GM12878 (cell line): ENCODE data around the gene ZNF512B. TPM values are rescaled to one million over a fixed set of nuclear protein-coding genes. Genes with fewer than 3 reads are reported as not detected.

Source experiments
- ATAC-seq: fragments of 200-7000 bp; cut with Tn5 transposase; 3 replicates; pipeline ENCODE4 v1.9.1; 2020; ENCODE audit warnings: mild to moderate bottlenecking, moderate library complexity
- BruUV-seq: library from RNA; stranded (reverse); fragments of 400-500 nt; replicated peaks from 2 replicates; lab custom pipeline; 2021; lab: Mats Ljungman, UMichigan
- CTCF ChIA-PET: fragments of 300-600 bp; sonication (Branson Sonifier 250); formaldehyde crosslinking; extraction: SDS; loops from one replicate; lab custom pipeline; 2021; ENCODE audit warnings: inconsistent platforms; lab: Yijun Ruan, JAX
- POLR2A ChIA-PET: fragments of 350-600 bp; formaldehyde crosslinking; extraction: SDS; loops from one replicate; lab custom pipeline; 2021; ENCODE audit warnings: inconsistent platforms; lab: Charles Lee
- RAD21 ChIA-PET: fragments of 300-600 bp; sonication (Branson Sonifier 250); formaldehyde crosslinking; loops from one replicate; lab custom pipeline; 2023; ENCODE audit warnings: antibody characterized with exemption; ENCODE audit not compliant: unreplicated experiment; lab: Charles Lee
- SMC1A ChIA-PET: fragments of 300-600 bp; sonication (Branson Sonifier 250); formaldehyde crosslinking; loops from one replicate; lab custom pipeline; 2023; ENCODE audit not compliant: unreplicated experiment, uncharacterized antibody; lab: Charles Lee
- DNase-seq: peaks from one replicate; pipeline ENCODE4 v3.0.0-alpha.2; 2011; ENCODE audit warnings: low read depth, low spot score
- FAIRE-seq: peaks from 3 replicates; lab custom pipeline; 2011; peaks lifted over from hg19 to GRCh38; lab: Jason Lieb, UNC
- H2AFZ ChIP-seq: 2 replicates; pipeline ENCODE4 v1.6.0; 2011; ENCODE audit warnings: low read depth, low read length, control low read depth; ENCODE audit not compliant: control insufficient read depth
- H3K27ac ChIP-seq: 2 replicates; pipeline ENCODE4 v1.5.1; 2011; ENCODE audit warnings: control low read depth; ENCODE audit not compliant: control insufficient read depth, insufficient read depth
- H3K27me3 ChIP-seq, 2 experiments: replicated peaks in 1 of 2; 2 replicates each; pipeline versions ENCODE4 v1.6.0 to v1.6.1; 2011; ENCODE audit warnings: low read length in 1 of 2; ENCODE audit not compliant: control insufficient read depth in 2 of 2, insufficient read depth in 2 of 2
- H3K36me3 ChIP-seq, 2 experiments: 2 replicates each; pipeline ENCODE4 v1.5.1; 2011; ENCODE audit warnings: low read length in 1 of 2; ENCODE audit not compliant: control insufficient read depth in 2 of 2, insufficient read depth in 2 of 2
- H3K4me1 ChIP-seq: 2 replicates; pipeline ENCODE4 v1.6.1; 2011; ENCODE audit warnings: mild to moderate bottlenecking, low read length, moderate library complexity, mixed read lengths; ENCODE audit not compliant: control insufficient read depth, insufficient read depth
- H3K4me2 ChIP-seq: 2 replicates; pipeline ENCODE4 v1.6.0; 2011; ENCODE audit warnings: control low read depth; ENCODE audit not compliant: control insufficient read depth, insufficient read depth
- H3K4me3 ChIP-seq: fragments of 200-600 bp; sonication (generic); 2 replicates; pipeline ENCODE4 v1.5.1; 2016
- H3K79me2 ChIP-seq: 2 replicates; pipeline ENCODE4 v1.6.0; 2011; ENCODE audit warnings: low read length; ENCODE audit not compliant: control insufficient read depth, insufficient read depth
- H3K9ac ChIP-seq: 2 replicates; pipeline ENCODE4 v1.8.0; 2011; ENCODE audit warnings: low read length, control low read depth, mixed read lengths; ENCODE audit not compliant: control insufficient read depth, insufficient read depth
- H3K9me3 ChIP-seq: replicated peaks from 3 replicates; pipeline ENCODE4 v1.5.1; 2011; ENCODE audit warnings: mild to moderate bottlenecking, low read length; ENCODE audit not compliant: control insufficient read depth, insufficient read depth
- H4K20me1 ChIP-seq: 2 replicates; pipeline ENCODE4 v1.6.0; 2011; ENCODE audit not compliant: control insufficient read depth, insufficient read depth
- DPF2 ChIP-seq: fragments of 450-650 bp; IDR thresholded peaks from 2 replicates; pipeline ENCODE4 v1.6.1; 2017; ENCODE audit warnings: mild to moderate bottlenecking
- FOXK2 ChIP-seq: fragments of 450-650 bp; IDR thresholded peaks from 2 replicates; pipeline ENCODE4 v1.6.1; 2017; ENCODE audit warnings: mild to moderate bottlenecking, moderate library complexity
- NR2F1 ChIP-seq: fragments of 450-650 bp; conservative IDR thresholded peaks from 2 replicates; pipeline ENCODE4 v1.6.1; 2017; ENCODE audit warnings: mild to moderate bottlenecking
- PAX8 ChIP-seq: fragments of 450-650 bp; IDR thresholded peaks from 2 replicates; pipeline ENCODE4 v1.6.1; 2017; ENCODE audit warnings: mild to moderate bottlenecking, moderate library complexity
- RB1 ChIP-seq: fragments of 450-650 bp; formaldehyde crosslinking; IDR thresholded peaks from 2 replicates; pipeline ENCODE4 v1.6.1; 2017; ENCODE audit warnings: mild to moderate bottlenecking, borderline replicate concordance
- RELA ChIP-seq: fragments of 450-650 bp; IDR thresholded peaks from 2 replicates; pipeline ENCODE4 v1.8.0; 2014; ENCODE audit warnings: borderline replicate concordance; ENCODE audit not compliant: partially characterized antibody
- SIX5 ChIP-seq: IDR thresholded peaks from 2 replicates; pipeline ENCODE4 v1.6.1; 2011; ENCODE audit warnings: mild to moderate bottlenecking, low read depth, low read length, moderate library complexity; ENCODE audit not compliant: severe bottlenecking
- SREBF2 ChIP-seq: IDR thresholded peaks from 2 replicates; pipeline ENCODE4 v1.6.1; 2012; ENCODE audit warnings: mild to moderate bottlenecking, low read length
- TAF1 ChIP-seq: IDR thresholded peaks from 2 replicates; pipeline ENCODE4 v1.6.1; 2011; ENCODE audit warnings: mild to moderate bottlenecking, low read depth, low read length, borderline replicate concordance
- TCF7 ChIP-seq: IDR thresholded peaks from 2 replicates; pipeline ENCODE4 v1.6.1; 2014; ENCODE audit warnings: antibody characterized with exemption, borderline replicate concordance
- ZBED1 ChIP-seq: IDR thresholded peaks from 2 replicates; pipeline ENCODE4 v1.6.1; 2016; ENCODE audit warnings: borderline replicate concordance
- ZNF274 ChIP-seq: IDR thresholded peaks from one replicate; pipeline ENCODE4 v1.8.0; 2011; ENCODE audit not compliant: insufficient read length, insufficient read depth
- ZNF622 ChIP-seq: fragments of 450-650 bp; IDR thresholded peaks from 2 replicates; pipeline ENCODE4 v1.6.1; 2017; ENCODE audit warnings: mild to moderate bottlenecking, inconsistent platforms
- WGBS: methylation state at CpG from one replicate; pipeline ENCODE4 v1.1.6; 2016; ENCODE audit warnings: low lambda C conversion rate; ENCODE audit not compliant: insufficient replicate concordance, insufficient coverage; ENCODE audit errors: missing lambda C conversion rate; 5-methylcytosine and 5-hydroxymethylcytosine counted together
- in situ Hi-C: fragments of 300-500 bp; cut with MboI; formaldehyde crosslinking; loops from 9 replicates; pipeline ENCODE4 v1.14.3; 2018; ENCODE audit warnings: mixed read lengths
- intact Hi-C: fragments of 100-400 bp; cut with micrococcal nuclease; formaldehyde crosslinking; loops from one replicate; pipeline ENCODE4 v1.14.2; 2022; ENCODE audit not compliant: unreplicated experiment
- polyA plus RNA-seq, 11 experiments: library from polyadenylated mRNA; depleted of rRNA in 4 of 11; unstranded in 6 of 11; stranded (reverse) in 5 of 11; fragments of >200 nt; fragmentation: Nextera tagmentation in 4 of 11; fragmentation: Illumina TruSeq in 1 of 11; extraction: Ambion mirVana in 4 of 11; extraction: Trizol in 1 of 11; gene quantifications; 1 replicate in 1 of 11; 2 replicates in 10 of 11; pipeline versions ENCODE4 v1.2.1 to v1.2.3, GENCODE V29; 2011 to 2016; ENCODE audit warnings: inconsistent platforms in 2 of 11, missing spikeins in 2 of 11, low read depth in 1 of 11
- total RNA-seq, 4 experiments: library from RNA; depleted of rRNA in 3 of 4; stranded (reverse); fragments of >200 nt in 3 of 4; fragmentation: Illumina TruSeq in 1 of 4; extraction: Trizol in 1 of 4; gene quantifications; 2 replicates each; pipeline versions ENCODE4 v1.2.1 to v1.2.3, GENCODE V29; 2013 to 2021
- TF ChIP-seq, protein P1 (sequence below): fragments of 450-650 bp; IDR thresholded peaks from 2 replicates; pipeline ENCODE4 v1.6.1; 2017; ENCODE audit warnings: borderline replicate concordance
- TF ChIP-seq, protein P2 (sequence below): IDR thresholded peaks from 2 replicates; pipeline ENCODE4 v1.6.1; 2011; ENCODE audit warnings: borderline replicate concordance, low read depth, mild to moderate bottlenecking, moderate library complexity, mixed read lengths, low read length; ENCODE audit not compliant: insufficient read depth; ENCODE audit errors: extremely low read length

The ZNF512B gene
- total and polyA plus RNA-seq, 10 of the 15 experiments (the other 5 are each of a cell fraction or from before 2014, with no cell fraction given) = 0.06 to 23.9 (median 4.0) TPM

DNA sequence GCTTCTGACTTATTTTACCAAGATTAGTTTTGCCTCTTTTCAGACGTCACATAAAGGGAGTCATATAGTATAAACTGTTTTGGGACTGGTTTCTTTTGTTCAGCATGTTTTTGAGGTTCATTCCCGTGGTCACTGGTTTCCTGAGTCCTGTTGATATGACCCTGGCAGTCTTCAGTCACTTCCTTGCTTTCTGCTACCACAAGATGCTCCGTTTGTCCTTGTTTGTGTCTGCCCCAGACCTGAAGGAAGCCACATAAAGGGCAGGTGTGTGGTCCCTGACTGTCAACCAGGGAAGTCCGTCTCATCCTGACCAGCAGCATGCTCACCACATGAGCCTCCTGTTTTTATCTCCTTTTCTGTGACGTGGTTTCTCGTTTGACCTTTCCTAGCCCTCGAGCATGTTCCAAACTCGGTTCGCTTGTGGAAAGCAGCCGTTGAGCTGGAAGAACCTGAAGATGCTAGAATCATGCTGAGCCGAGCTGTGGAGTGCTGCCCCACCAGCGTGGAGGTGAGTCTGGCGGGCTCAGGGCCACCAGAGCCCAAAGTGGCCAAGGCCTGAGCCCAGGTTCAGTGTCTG, 40.2 kb upstream of the ZNF512B start:
- CTCF ChIA-PET = interaction anchor here (0.8 to 1.3 kb wide), 3 partner anchors 27 to 47 kb away, joined by 3 to 5 read pairs (median 3); partner anchors contain the start of gene PRPF6
- no peak for FAIRE-seq
- no TSS peak for BruUV-seq

More for the DNA sequence above, 40.2 kb upstream of the ZNF512B start:
- no peak for DNase-seq
- ChIA-PET RAD21 (interaction anchor here (1.2 to 1.3 kb wide), 2 partner anchors 27 to 46 kb away, joined by 4 read pairs; no protein-coding TSS in a partner anchor), SMC1A (interaction anchor here (0.6 to 1.6 kb wide), 3 partner anchors 20 to 30 kb away, joined by 5 to 15 read pairs (median 9); partner anchors contain the start of genes C20orf204, PRPF6 and SAMD10)
- no peaks in the 10 kb centered on the region for H4K20me1 ChIP-seq
- TF ChIP-seq FOXK2 (no peak), DPF2 (no peak), ZNF274 (no peak), SIX5 (no peak), ZBED1 (no peak), TCF7 (no peak), SREBF2 (no peak), TAF1 (no peak), RB1 (no peak), ZNF622 (no peak), PAX8 (no peak), RELA (no peak), NR2F1 (no peak)
- TF ChIP-seq, protein P1, sequence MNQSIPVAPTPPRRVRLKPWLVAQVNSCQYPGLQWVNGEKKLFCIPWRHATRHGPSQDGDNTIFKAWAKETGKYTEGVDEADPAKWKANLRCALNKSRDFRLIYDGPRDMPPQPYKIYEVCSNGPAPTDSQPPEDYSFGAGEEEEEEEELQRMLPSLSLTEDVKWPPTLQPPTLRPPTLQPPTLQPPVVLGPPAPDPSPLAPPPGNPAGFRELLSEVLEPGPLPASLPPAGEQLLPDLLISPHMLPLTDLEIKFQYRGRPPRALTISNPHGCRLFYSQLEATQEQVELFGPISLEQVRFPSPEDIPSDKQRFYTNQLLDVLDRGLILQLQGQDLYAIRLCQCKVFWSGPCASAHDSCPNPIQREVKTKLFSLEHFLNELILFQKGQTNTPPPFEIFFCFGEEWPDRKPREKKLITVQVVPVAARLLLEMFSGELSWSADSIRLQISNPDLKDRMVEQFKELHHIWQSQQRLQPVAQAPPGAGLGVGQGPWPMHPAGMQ = no peak
- TF ChIP-seq, protein P2, sequence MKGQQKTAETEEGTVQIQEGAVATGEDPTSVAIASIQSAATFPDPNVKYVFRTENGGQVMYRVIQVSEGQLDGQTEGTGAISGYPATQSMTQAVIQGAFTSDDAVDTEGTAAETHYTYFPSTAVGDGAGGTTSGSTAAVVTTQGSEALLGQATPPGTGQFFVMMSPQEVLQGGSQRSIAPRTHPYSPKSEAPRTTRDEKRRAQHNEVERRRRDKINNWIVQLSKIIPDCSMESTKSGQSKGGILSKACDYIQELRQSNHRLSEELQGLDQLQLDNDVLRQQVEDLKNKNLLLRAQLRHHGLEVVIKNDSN = no peak
- TF ChIP-seq, all 136 proteins: peak for 0
- POLR2A ChIA-PET = interaction anchor here (0.6 to 1.0 kb wide), 2 partner anchors 16 to 25 kb away, joined by 3 to 5 read pairs; no protein-coding TSS in a partner anchor
- no peak overlapping the region for H3K4me3 ChIP-seq
- peaks cover 27% of the 10 kb centered on the region for H3K4me1 ChIP-seq
- peaks cover 36 to 57% of the 10 kb centered on the region in 2 experiments for H3K36me3 ChIP-seq
- H2AFZ ChIP-seq = no peak overlapping the region
- in situ Hi-C loops (no loop called here), intact Hi-C loops (no loop called here)
- H3K9me3 ChIP-seq = peaks cover 50% of the 10 kb centered on the region
- H3K9ac ChIP-seq = no peak overlapping the region
- H3K4me2 ChIP-seq = no peak overlapping the region
- WGBS = 88% methylated on average over 13 of the region's 13 CpGs
- peaks cover 12% of the 10 kb centered on the region for H3K79me2 ChIP-seq
- ATAC-seq = no peak
- H3K27me3 ChIP-seq = no peaks in the 10 kb centered on the region
- peak overlapping the region; percentile 94 for H3K27ac ChIP-seq
